H1 (cell line): Measurements from ENCODE around the gene NUP88. TPM values are rescaled to one million over a fixed set of nuclear protein-coding genes. Genes with fewer than 3 reads are reported as not detected.

ENCODE experiments used
- CTCF ChIA-PET: fragments of 300-600 bp; sonication (Branson Sonifier 250); formaldehyde crosslinking; loops from one replicate; lab custom pipeline; 2021; ENCODE audit not compliant: partially characterized antibody; lab: Charles Lee
- POLR2A ChIA-PET: fragments of 300-600 bp; sonication (Branson Sonifier 250); formaldehyde crosslinking; loops from one replicate; lab custom pipeline; 2021; ENCODE audit warnings: inconsistent platforms; ENCODE audit not compliant: partially characterized antibody; lab: Charles Lee
- DNase-seq, 2 experiments: peaks; one replicate each; pipeline versions ENCODE4 v3.0.0 to v3.0.0-alpha.2; 2010 to 2022; ENCODE audit warnings: low spot score in 2 of 2, low read depth in 1 of 2, mixed read lengths in 1 of 2
- FAIRE-seq: peaks from 2 replicates; lab custom pipeline; 2011; peaks lifted over from hg19 to GRCh38; lab: Jason Lieb, UNC
- H2AFZ ChIP-seq: 2 replicates; pipeline ENCODE4 v1.8.1; 2012; ENCODE audit warnings: low read length, inconsistent platforms
- H2AK5ac ChIP-seq: 2 replicates; pipeline ENCODE4 v1.6.1; 2013; ENCODE audit warnings: low read depth, low read length
- H2BK120ac ChIP-seq: replicated peaks from 2 replicates; pipeline ENCODE3; 2013; ENCODE audit warnings: low read depth, low read length, inconsistent platforms
- H2BK12ac ChIP-seq: 2 replicates; pipeline ENCODE4 v1.6.1; 2013; ENCODE audit warnings: low read depth, low read length
- H2BK15ac ChIP-seq: 2 replicates; pipeline ENCODE4 v1.6.1; 2013; ENCODE audit warnings: low read length
- H2BK20ac ChIP-seq: 2 replicates; pipeline ENCODE4 v1.6.1; 2013; ENCODE audit warnings: low read length
- H2BK5ac ChIP-seq: 2 replicates; pipeline ENCODE4 v1.6.1; 2013; ENCODE audit warnings: low read depth, low read length
- H3K14ac ChIP-seq: 2 replicates; pipeline ENCODE4 v1.6.1; 2013; ENCODE audit warnings: inconsistent platforms; ENCODE audit not compliant: insufficient read length
- H3K18ac ChIP-seq: 2 replicates; pipeline ENCODE4 v1.6.1; 2013; ENCODE audit warnings: low read length; ENCODE audit errors: extremely low read depth
- H3K23ac ChIP-seq: 2 replicates; pipeline ENCODE4 v1.6.1; 2013; ENCODE audit warnings: inconsistent platforms; ENCODE audit not compliant: insufficient read length
- H3K23me2 ChIP-seq: 2 replicates; pipeline ENCODE4 v1.6.1; 2013; ENCODE audit warnings: low read depth, low read length
- H3K27ac ChIP-seq: 2 replicates; pipeline ENCODE4 v1.6.1; 2011; ENCODE audit warnings: low read depth, low read length, inconsistent platforms
- H3K27me3 ChIP-seq, 4 experiments: replicated peaks in 1 of 4; 1 replicate in 1 of 4; 2 replicates in 3 of 4; pipeline versions ENCODE4 v1.6.1 to v1.8.1; 2011 to 2013; ENCODE audit warnings: low read length in 3 of 4, mild to moderate bottlenecking in 3 of 4, inconsistent platforms in 2 of 4, mixed read lengths in 2 of 4, moderate library complexity in 1 of 4; ENCODE audit not compliant: control insufficient read depth in 3 of 4, insufficient read depth in 3 of 4; ENCODE audit errors: extremely low read depth in 1 of 4
- H3K36me3 ChIP-seq, 4 experiments: 2 replicates each; pipeline versions ENCODE4 v1.6.1 to v1.8.1; 2011 to 2013; ENCODE audit warnings: mild to moderate bottlenecking in 4 of 4, low read length in 3 of 4, moderate library complexity in 2 of 4, control low read depth in 1 of 4, inconsistent platforms in 1 of 4; ENCODE audit not compliant: insufficient read depth in 4 of 4, control insufficient read depth in 2 of 4
- H3K4ac ChIP-seq: replicated peaks from 2 replicates; pipeline ENCODE3; 2013; ENCODE audit warnings: low read length, low read depth, mixed read lengths, inconsistent platforms; ENCODE audit not compliant: insufficient read length
- H3K4me1 ChIP-seq, 4 experiments: replicated peaks in 1 of 4; 1 replicate in 1 of 4; 2 replicates in 3 of 4; pipeline versions ENCODE4 v1.6.1 to v1.8.1; 2011 to 2013; ENCODE audit warnings: low read length in 3 of 4, inconsistent platforms in 2 of 4, mixed read lengths in 1 of 4; ENCODE audit not compliant: insufficient read depth in 4 of 4, control insufficient read depth in 3 of 4
- H3K4me2 ChIP-seq, 2 experiments: 2 replicates each; pipeline versions ENCODE4 v1.6.1 to v1.8.1; 2011 to 2013; ENCODE audit warnings: low read depth in 2 of 2, low read length in 2 of 2, control low read depth in 1 of 2, inconsistent platforms in 1 of 2, mild to moderate bottlenecking in 1 of 2; ENCODE audit not compliant: insufficient read depth in 1 of 2
- H3K4me3 ChIP-seq, 4 experiments: fragments of 200-600, 300-600 bp in 1 of 4; sonication (generic), shearing (Covaris generic), sonication (Bioruptor Twin) in 1 of 4; 2 replicates each; pipeline versions ENCODE4 v1.5.1 to v1.8.1; 2011 to 2016; ENCODE audit warnings: low read length in 4 of 4, low read depth in 3 of 4, control low read depth in 2 of 4, inconsistent platforms in 2 of 4, mild to moderate bottlenecking in 2 of 4, mixed read lengths in 1 of 4, moderate library complexity in 1 of 4; ENCODE audit not compliant: insufficient read depth in 2 of 4; ENCODE audit errors: extremely low read depth in 1 of 4
- H3K56ac ChIP-seq: replicated peaks from 2 replicates; pipeline ENCODE3; 2013; ENCODE audit warnings: low read depth, mild to moderate bottlenecking, mixed read lengths, low read length, inconsistent platforms; ENCODE audit not compliant: insufficient read length
- H3K79me1 ChIP-seq: 2 replicates; pipeline ENCODE4 v1.6.1; 2013; ENCODE audit warnings: low read depth, low read length, control low read depth
- H3K79me2 ChIP-seq, 2 experiments: 2 replicates each; pipeline versions ENCODE4 v1.6.1 to v1.8.1; 2012 to 2013; ENCODE audit warnings: low read length in 2 of 2, mild to moderate bottlenecking in 2 of 2, inconsistent platforms in 1 of 2; ENCODE audit not compliant: insufficient read depth in 2 of 2, control insufficient read depth in 1 of 2
- H3K9ac ChIP-seq, 4 experiments: replicated peaks in 1 of 4; 1 replicate in 1 of 4; 2 replicates in 3 of 4; pipeline versions ENCODE4 v1.6.1 to v1.8.1; 2011 to 2013; ENCODE audit warnings: low read depth in 3 of 4, low read length in 3 of 4, control low read depth in 2 of 4, mild to moderate bottlenecking in 2 of 4, moderate library complexity in 2 of 4, inconsistent platforms in 1 of 4; ENCODE audit errors: extremely low read depth in 1 of 4
- H3K9me3 ChIP-seq, 2 experiments: 2 replicates each; pipeline versions ENCODE4 v1.6.1 to v1.8.1; 2012 to 2013; ENCODE audit warnings: mild to moderate bottlenecking in 2 of 2, moderate library complexity in 2 of 2, control low read depth in 1 of 2, inconsistent platforms in 1 of 2, low read depth in 1 of 2, low read length in 1 of 2, mixed read lengths in 1 of 2; ENCODE audit not compliant: insufficient read depth in 2 of 2
- H4K20me1 ChIP-seq, 2 experiments: replicated peaks in 1 of 2; 2 replicates each; pipeline versions ENCODE3 to v1.8.1; 2011 to 2013; ENCODE audit warnings: inconsistent platforms in 2 of 2, low read length in 2 of 2, mild to moderate bottlenecking in 1 of 2; ENCODE audit not compliant: insufficient read depth in 2 of 2, control insufficient read depth in 1 of 2
- H4K5ac ChIP-seq: 2 replicates; pipeline ENCODE4 v1.6.1; 2013; ENCODE audit warnings: low read length, low read depth, mixed read lengths, inconsistent platforms; ENCODE audit not compliant: insufficient read length
- H4K8ac ChIP-seq: 2 replicates; pipeline ENCODE4 v1.8.0; 2013; ENCODE audit warnings: mild to moderate bottlenecking, moderate library complexity, low read length, inconsistent platforms; ENCODE audit not compliant: insufficient read depth; ENCODE audit errors: extremely low read depth
- H4K91ac ChIP-seq: replicated peaks from 2 replicates; pipeline ENCODE3; 2013; ENCODE audit warnings: low read length, mixed read lengths, inconsistent platforms; ENCODE audit not compliant: insufficient read length
- BACH1 ChIP-seq: IDR thresholded peaks from 2 replicates; pipeline ENCODE4 v1.6.1; 2012; ENCODE audit warnings: low read length, improper control_type of control experiment
- KDM1A ChIP-seq: fragments of 200-600, 300-600 bp; sonication (generic); IDR thresholded peaks from 2 replicates; pipeline ENCODE4 v1.7.1; 2016; ENCODE audit warnings: mild to moderate bottlenecking, low read length, borderline replicate concordance
- PHF8 ChIP-seq: fragments of 200-600 bp; sonication (generic); conservative IDR thresholded peaks from 2 replicates; pipeline ENCODE4 v1.7.1; 2012; ENCODE audit warnings: low read depth, mild to moderate bottlenecking, inconsistent platforms, low read length, moderate library complexity
- WGBS, 2 experiments: shearing (Covaris generic) in 1 of 2; methylation state at CpG; one replicate each; pipeline versions ENCODE4 v1.1.6 to v1.1.7; 2013 to 2015; ENCODE audit warnings: low lambda C conversion rate in 2 of 2, mixed read lengths in 2 of 2, inconsistent platforms in 1 of 2, low coverage in 1 of 2, missing lambda C conversion rate in 1 of 2; ENCODE audit not compliant: insufficient replicate concordance in 2 of 2, insufficient coverage in 1 of 2, insufficient read length in 1 of 2; ENCODE audit errors: extremely low coverage in 1 of 2, missing lambda C conversion rate in 1 of 2; 5-methylcytosine and 5-hydroxymethylcytosine counted together
- polyA plus RNA-seq, 7 experiments: library from polyadenylated mRNA; depleted of rRNA in 3 of 7; stranded (reverse) in 5 of 7; unstranded in 2 of 7; fragments of >200 nt in 5 of 7; fragments of 200-250 nt in 2 of 7; gene quantifications; 1 replicate in 5 of 7; 2 replicates in 1 of 7; 4 replicates in 1 of 7; pipeline versions ENCODE4 v1.2.1 to v1.2.3, GENCODE V29; 2011 to 2013; ENCODE audit warnings: missing spikeins in 2 of 7, mixed read lengths in 2 of 7
- total RNA-seq: library from RNA; stranded (reverse); fragmentation: NEBNext Ultra II Directional; extraction: Animal tissue kit (Norgen Biotek cat#: 25700); gene quantifications from 2 replicates; pipeline ENCODE4 v1.2.1, GENCODE V29; 2021
- TF ChIP-seq, protein P1 (sequence below): IDR thresholded peaks from 2 replicates; pipeline ENCODE4 v1.6.1; 2012; ENCODE audit warnings: low read length, inconsistent platforms

Gene NUP88
- total and polyA plus RNA-seq, 2 of the 8 experiments (the other 6 are each of a cell fraction or from before 2014, with no cell fraction given) = 77.4 to 105 TPM

DNA sequence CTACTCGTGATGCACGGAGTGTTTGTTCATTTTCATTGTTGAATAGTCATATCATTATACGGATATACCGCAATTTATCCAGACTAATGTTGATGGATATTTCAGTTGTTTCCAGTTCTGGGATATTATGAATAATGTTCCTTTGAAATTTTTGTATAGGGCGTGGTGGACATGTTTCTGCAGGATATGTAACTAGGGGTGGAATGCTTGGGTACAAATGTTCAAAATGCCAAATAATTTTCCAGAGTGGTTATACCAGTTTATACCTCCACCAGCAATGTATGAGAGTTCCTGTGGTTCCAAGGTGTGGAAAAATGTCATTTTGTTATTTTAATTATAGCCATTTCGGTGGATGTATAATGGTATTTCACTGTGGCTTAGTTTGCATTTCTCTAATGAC lies 53.6 kb downstream of the NUP88 start:
- H3K4me2 ChIP-seq = no peak overlapping the region

More for the DNA sequence above, 53.6 kb downstream of the NUP88 start:
- CTCF ChIA-PET = no interaction called here
- Histone ChIP-seq H3K23ac (no peak overlapping the region), H3K4me1 (peaks cover 1 to 14% (median 10%) of the 10 kb centered on the region in 4 experiments; a peak in 5 of 7 replicates), H3K4me3 (no peak overlapping the region), H2BK5ac (no peak overlapping the region), H4K91ac (no peak overlapping the region), H2AK5ac (no peak overlapping the region), H2BK15ac (no peak overlapping the region), H3K27me3 (no peaks in the 10 kb centered on the region), H3K18ac (no peak overlapping the region), H3K9me3 (no peaks in the 10 kb centered on the region), H3K79me1 (no peaks in the 10 kb centered on the region; the same call in 1 of the 2 replicates), H3K4ac (no peak overlapping the region), H3K79me2 (no peaks in the 10 kb centered on the region), H4K20me1 (peaks cover 0 to 2% of the 10 kb centered on the region in 2 experiments), H2BK120ac (no peak overlapping the region), H3K9ac (no peak overlapping the region), H2AFZ (no peak overlapping the region), H3K23me2 (no peaks in the 10 kb centered on the region), H3K56ac (no peak overlapping the region), H3K36me3 (peaks cover 0 to 28% (median 17%) of the 10 kb centered on the region in 4 experiments; a peak in 5 of 8 replicates), H4K8ac (no peak overlapping the region), H3K14ac (no peak overlapping the region), H3K27ac (no peak overlapping the region), H2BK20ac (no peak overlapping the region), H4K5ac (no peak overlapping the region)
- DNase-seq (no peak), FAIRE-seq (no peak)
- WGBS, 2 experiments = 77% methylated on average over 6 of the region's 6 CpGs; no CpG with 5 or more reads in 1 of the 2 experiments
- no peak for TF ChIP-seq BACH1
- TF ChIP-seq, protein P1, sequence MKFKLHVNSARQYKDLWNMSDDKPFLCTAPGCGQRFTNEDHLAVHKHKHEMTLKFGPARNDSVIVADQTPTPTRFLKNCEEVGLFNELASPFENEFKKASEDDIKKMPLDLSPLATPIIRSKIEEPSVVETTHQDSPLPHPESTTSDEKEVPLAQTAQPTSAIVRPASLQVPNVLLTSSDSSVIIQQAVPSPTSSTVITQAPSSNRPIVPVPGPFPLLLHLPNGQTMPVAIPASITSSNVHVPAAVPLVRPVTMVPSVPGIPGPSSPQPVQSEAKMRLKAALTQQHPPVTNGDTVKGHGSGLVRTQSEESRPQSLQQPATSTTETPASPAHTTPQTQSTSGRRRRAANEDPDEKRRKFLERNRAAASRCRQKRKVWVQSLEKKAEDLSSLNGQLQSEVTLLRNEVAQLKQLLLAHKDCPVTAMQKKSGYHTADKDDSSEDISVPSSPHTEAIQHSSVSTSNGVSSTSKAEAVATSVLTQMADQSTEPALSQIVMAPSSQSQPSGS = no peak
- no peak for TF ChIP-seq PHF8
- no peak for TF ChIP-seq KDM1A
- TF ChIP-seq, all 59 proteins: peak for 0
- no peak overlapping the region for H2BK12ac ChIP-seq
- POLR2A ChIA-PET = interaction anchor here (1.4 kb wide), 1 partner anchor 15 kb away, joined by 6 read pairs; no protein-coding TSS in a partner anchor
